GM11168 (cell line): Measurements from ENCODE around the gene DDX3Y.

Experiments
- in situ Hi-C: fragments of 300-500 bp; cut with MboI; formaldehyde crosslinking; loops from one replicate; pipeline ENCODE4 v1.12.0; 2022; ENCODE audit warnings: low sequenced_read_pairs; ENCODE audit not compliant: unreplicated experiment

The DDX3Y gene

GRCh38 chrY:12904618-12905516, at the start of gene DDX3Y:
DDX3Y (plus strand) TSS chrY:12904868; CDS start chrY:12904937, 69 bp downstream.
- in situ Hi-C loops: loop anchor here (25.0 kb wide), 2 partner anchors 182 to 382 kb away; no protein-coding TSS in a partner anchor

GRCh38 chrY:12855791-12856275, 48.8 kb upstream of the DDX3Y start:
- in situ Hi-C loops: no loop called here

- in situ Hi-C loops: no loop called here
These were observed 36.7 kb upstream of the DDX3Y start for GRCh38 chrY:12867960-12868359.

GRCh38 chrY:12896973-12897372, 7.7 kb upstream of the DDX3Y start:
- in situ Hi-C loops: no loop called here

- in situ Hi-C loops: no loop called here
These were observed 6.1 kb upstream of the DDX3Y start for GRCh38 chrY:12898604-12899003.

GRCh38 chrY:12905517-12905872, 827 bp downstream of the DDX3Y start:
- in situ Hi-C loops: loop anchor here (25.0 kb wide), 2 partner anchors 182 to 382 kb away; no protein-coding TSS in a partner anchor

GRCh38 chrY:12905895-12906294, 1.2 kb downstream of the DDX3Y start:
- in situ Hi-C loops: loop anchor here (25.0 kb wide), 2 partner anchors 181 to 381 kb away; no protein-coding TSS in a partner anchor

- in situ Hi-C loops: loop anchor here (25.0 kb wide), 2 partner anchors 174 to 374 kb away; no protein-coding TSS in a partner anchor
These were observed 8.9 kb downstream of the DDX3Y start for GRCh38 chrY:12913541-12913940.

GRCh38 chrY:12928043-12928442, 23.4 kb downstream of the DDX3Y start:
- in situ Hi-C loops: no loop called here

GRCh38 chrY:12941725-12942687, 37.3 kb downstream of the DDX3Y start:
- in situ Hi-C loops: no loop called here
